ENCODE results near the gene XDH.

DNA sequence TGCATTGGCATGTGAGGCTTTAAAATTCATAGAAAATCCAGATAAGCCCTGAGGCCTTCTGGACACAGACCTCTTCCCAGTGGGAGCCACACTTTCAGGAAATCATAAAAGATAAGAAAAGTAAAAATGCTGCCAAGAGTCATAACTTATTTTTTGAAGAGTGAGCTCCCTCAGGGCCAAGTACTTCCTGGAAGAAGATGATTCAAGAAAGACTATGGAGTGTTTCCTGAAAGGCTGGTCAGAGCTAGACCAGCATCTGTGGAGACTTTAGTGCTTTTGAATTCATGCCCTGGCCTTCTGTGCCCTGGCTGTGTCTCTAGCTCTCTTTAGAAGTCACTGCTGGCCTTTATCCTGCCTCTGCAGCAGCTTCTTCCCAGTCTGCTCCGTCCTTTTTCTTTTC is 6.4 kb upstream of the XDH start:
- TF ChIP-seq EZH2 (IDR thresholded peaks at IDR 0.05; ENCODE audit: low read length, missing control alignments): no peak
- TF ChIP-seq, protein P1, sequence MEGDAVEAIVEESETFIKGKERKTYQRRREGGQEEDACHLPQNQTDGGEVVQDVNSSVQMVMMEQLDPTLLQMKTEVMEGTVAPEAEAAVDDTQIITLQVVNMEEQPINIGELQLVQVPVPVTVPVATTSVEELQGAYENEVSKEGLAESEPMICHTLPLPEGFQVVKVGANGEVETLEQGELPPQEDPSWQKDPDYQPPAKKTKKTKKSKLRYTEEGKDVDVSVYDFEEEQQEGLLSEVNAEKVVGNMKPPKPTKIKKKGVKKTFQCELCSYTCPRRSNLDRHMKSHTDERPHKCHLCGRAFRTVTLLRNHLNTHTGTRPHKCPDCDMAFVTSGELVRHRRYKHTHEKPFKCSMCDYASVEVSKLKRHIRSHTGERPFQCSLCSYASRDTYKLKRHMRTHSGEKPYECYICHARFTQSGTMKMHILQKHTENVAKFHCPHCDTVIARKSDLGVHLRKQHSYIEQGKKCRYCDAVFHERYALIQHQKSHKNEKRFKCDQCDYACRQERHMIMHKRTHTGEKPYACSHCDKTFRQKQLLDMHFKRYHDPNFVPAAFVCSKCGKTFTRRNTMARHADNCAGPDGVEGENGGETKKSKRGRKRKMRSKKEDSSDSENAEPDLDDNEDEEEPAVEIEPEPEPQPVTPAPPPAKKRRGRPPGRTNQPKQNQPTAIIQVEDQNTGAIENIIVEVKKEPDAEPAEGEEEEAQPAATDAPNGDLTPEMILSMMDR (conservative IDR thresholded peaks at IDR 0.05 in 1 of 2, IDR thresholded peaks at IDR 0.05 in 1 of 2; ENCODE audit: low read depth in 1 of 2, low read length in 2 of 2): no peak
